Measurements from ENCODE around the gene TNXB.

DNA sequence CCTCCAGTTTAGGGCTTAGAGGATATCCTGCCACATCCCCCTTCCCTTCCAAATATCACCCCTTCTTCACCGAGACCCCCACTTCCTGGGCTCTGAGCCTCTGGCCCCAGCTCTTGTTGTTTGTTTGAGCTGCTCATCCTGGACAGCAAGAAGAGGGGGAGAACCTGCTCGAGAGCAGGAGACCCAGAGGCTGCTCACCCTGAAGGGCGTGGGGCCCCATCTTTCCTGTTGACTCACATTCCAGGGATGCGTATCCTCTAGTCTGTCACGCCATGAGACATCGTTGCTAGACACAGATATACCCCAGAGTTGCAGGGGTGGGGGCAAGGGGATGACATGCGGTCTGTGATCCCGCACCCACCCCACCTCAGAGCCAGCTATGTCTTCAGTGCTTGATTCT is 5.7 kb upstream of the TNXB start:
- TF ChIP-seq POLR2A (conservative IDR thresholded peaks at IDR 0.05) = no peak
- TF ChIP-seq RNF2 (IDR thresholded peaks at IDR 0.05) = no peak
- TF ChIP-seq ZNF589 (CRISPR knock-in tag; IDR thresholded peaks at IDR 0.05; ENCODE audit: low read depth) = no peak
- TF ChIP-seq MAFK (IDR thresholded peaks at IDR 0.05; ENCODE audit: low read length) = no peak
- TF ChIP-seq, protein P1, sequence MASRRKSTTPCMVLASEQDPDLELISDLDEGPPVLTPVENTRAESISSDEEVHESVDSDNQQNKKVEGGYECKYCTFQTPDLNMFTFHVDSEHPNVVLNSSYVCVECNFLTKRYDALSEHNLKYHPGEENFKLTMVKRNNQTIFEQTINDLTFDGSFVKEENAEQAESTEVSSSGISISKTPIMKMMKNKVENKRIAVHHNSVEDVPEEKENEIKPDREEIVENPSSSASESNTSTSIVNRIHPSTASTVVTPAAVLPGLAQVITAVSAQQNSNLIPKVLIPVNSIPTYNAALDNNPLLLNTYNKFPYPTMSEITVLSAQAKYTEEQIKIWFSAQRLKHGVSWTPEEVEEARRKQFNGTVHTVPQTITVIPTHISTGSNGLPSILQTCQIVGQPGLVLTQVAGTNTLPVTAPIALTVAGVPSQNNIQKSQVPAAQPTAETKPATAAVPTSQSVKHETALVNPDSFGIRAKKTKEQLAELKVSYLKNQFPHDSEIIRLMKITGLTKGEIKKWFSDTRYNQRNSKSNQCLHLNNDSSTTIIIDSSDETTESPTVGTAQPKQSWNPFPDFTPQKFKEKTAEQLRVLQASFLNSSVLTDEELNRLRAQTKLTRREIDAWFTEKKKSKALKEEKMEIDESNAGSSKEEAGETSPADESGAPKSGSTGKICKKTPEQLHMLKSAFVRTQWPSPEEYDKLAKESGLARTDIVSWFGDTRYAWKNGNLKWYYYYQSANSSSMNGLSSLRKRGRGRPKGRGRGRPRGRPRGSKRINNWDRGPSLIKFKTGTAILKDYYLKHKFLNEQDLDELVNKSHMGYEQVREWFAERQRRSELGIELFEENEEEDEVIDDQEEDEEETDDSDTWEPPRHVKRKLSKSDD (conservative IDR thresholded peaks at IDR 0.05; ENCODE audit: low read length) = no peak
- no peak for TF ChIP-seq ZNF121 (CRISPR knock-in tag; conservative IDR thresholded peaks at IDR 0.05)
- no peak for TF ChIP-seq PML (IDR thresholded peaks at IDR 0.05; ENCODE audit: low read length)
- no peak for TF ChIP-seq ZNF175 (CRISPR knock-in tag; IDR thresholded peaks at IDR 0.05; ENCODE audit: low read depth)
- no peak for TF ChIP-seq FOS (IDR thresholded peaks at IDR 0.05; ENCODE audit: extremely low read depth, insufficient read length)
- TF ChIP-seq, protein P2, sequence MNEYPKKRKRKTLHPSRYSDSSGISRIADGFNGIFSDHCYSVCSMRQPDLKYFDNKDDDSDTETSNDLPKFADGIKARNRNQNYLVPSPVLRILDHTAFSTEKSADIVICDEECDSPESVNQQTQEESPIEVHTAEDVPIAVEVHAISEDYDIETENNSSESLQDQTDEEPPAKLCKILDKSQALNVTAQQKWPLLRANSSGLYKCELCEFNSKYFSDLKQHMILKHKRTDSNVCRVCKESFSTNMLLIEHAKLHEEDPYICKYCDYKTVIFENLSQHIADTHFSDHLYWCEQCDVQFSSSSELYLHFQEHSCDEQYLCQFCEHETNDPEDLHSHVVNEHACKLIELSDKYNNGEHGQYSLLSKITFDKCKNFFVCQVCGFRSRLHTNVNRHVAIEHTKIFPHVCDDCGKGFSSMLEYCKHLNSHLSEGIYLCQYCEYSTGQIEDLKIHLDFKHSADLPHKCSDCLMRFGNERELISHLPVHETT (CRISPR knock-in tag; conservative IDR thresholded peaks at IDR 0.05 in 1 of 2, IDR thresholded peaks at IDR 0.05 in 1 of 2) = no peak
- TF ChIP-seq, protein P3, sequence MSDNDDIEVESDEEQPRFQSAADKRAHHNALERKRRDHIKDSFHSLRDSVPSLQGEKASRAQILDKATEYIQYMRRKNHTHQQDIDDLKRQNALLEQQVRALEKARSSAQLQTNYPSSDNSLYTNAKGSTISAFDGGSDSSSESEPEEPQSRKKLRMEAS (CRISPR knock-in tag; IDR thresholded peaks at IDR 0.05) = no peak
- TF ChIP-seq, protein P4, sequence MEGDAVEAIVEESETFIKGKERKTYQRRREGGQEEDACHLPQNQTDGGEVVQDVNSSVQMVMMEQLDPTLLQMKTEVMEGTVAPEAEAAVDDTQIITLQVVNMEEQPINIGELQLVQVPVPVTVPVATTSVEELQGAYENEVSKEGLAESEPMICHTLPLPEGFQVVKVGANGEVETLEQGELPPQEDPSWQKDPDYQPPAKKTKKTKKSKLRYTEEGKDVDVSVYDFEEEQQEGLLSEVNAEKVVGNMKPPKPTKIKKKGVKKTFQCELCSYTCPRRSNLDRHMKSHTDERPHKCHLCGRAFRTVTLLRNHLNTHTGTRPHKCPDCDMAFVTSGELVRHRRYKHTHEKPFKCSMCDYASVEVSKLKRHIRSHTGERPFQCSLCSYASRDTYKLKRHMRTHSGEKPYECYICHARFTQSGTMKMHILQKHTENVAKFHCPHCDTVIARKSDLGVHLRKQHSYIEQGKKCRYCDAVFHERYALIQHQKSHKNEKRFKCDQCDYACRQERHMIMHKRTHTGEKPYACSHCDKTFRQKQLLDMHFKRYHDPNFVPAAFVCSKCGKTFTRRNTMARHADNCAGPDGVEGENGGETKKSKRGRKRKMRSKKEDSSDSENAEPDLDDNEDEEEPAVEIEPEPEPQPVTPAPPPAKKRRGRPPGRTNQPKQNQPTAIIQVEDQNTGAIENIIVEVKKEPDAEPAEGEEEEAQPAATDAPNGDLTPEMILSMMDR (IDR thresholded peaks at IDR 0.05 in 2 of 3, conservative IDR thresholded peaks at IDR 0.05 in 1 of 3; ENCODE audit: insufficient read depth in 2 of 3, low read depth in 1 of 3, low read length in 3 of 3) = no peak

Measured in K562 (cell line).